Suprapubic skin (tissue), 4 donors: ENCODE measurements around the gene PLXNA1. TPM values are rescaled to one million over a fixed set of nuclear protein-coding genes. Genes with fewer than 3 reads are reported as not detected.

Source experiments
- DNase-seq, 2 donors: peaks; one replicate each; pipeline ENCODE4 v3.0.0-alpha.2; 2019; ENCODE audit warnings: low spot score in 2 of 2
- H3K27ac ChIP-seq: fragments of 200-600 bp; sonication (generic); one replicate; pipeline ENCODE4 v1.5.1; 2019
- H3K27me3 ChIP-seq: fragments of 200-600 bp; sonication (generic); one replicate; pipeline ENCODE4 v1.5.1; 2019
- H3K36me3 ChIP-seq: fragments of 200-600 bp; sonication (generic); one replicate; pipeline ENCODE4 v1.5.1; 2019
- H3K4me1 ChIP-seq: fragments of 200-600 bp; sonication (generic); one replicate; pipeline ENCODE4 v1.5.1; 2019
- H3K4me3 ChIP-seq: fragments of 200-600 bp; sonication (generic); one replicate; pipeline ENCODE4 v1.5.1; 2019; ENCODE audit warnings: mild to moderate bottlenecking
- H3K9me3 ChIP-seq: fragments of 200-600 bp; sonication (generic); one replicate; pipeline ENCODE4 v1.5.1; 2019
- CTCF ChIP-seq, 2 donors: fragments of 200-600 bp in 1 of 2; fragments of 450-650 bp in 1 of 2; sonication (generic) in 1 of 2; IDR thresholded peaks; one replicate each; pipeline ENCODE4 v1.5.1; 2016 to 2019; ENCODE audit warnings: antibody characterized with exemption in 2 of 2, mild to moderate bottlenecking in 1 of 2, moderate library complexity in 1 of 2
- EP300 ChIP-seq: sonication (generic); formaldehyde crosslinking; IDR thresholded peaks from one replicate; pipeline ENCODE4 v1.6.1; 2017; ENCODE audit warnings: antibody characterized with exemption
- POLR2A ChIP-seq, 2 donors: fragments of 450-650 bp; IDR thresholded peaks; one replicate each; pipeline ENCODE4 v1.6.1; 2017; ENCODE audit warnings: antibody characterized with exemption in 2 of 2, mild to moderate bottlenecking in 2 of 2, moderate library complexity in 2 of 2
- POLR2AphosphoS5 ChIP-seq, 3 donors: sonication (generic); formaldehyde crosslinking; IDR thresholded peaks; one replicate each; pipeline ENCODE4 v1.6.1; 2017; ENCODE audit warnings: antibody characterized with exemption in 3 of 3
- WGBS: methylation state at CpG from one replicate; pipeline ENCODE4 v1.1.5; 2018; 5-methylcytosine and 5-hydroxymethylcytosine counted together
- total RNA-seq, 4 donors: library from RNA; depleted of rRNA; stranded (reverse); fragments of >200 nt; gene quantifications; one replicate each; pipeline ENCODE4 v1.1.0, GENCODE V29; 2016

Gene PLXNA1
- total RNA-seq, 4 donors from 2014 or later, result 48.4 to 77.9 (median 59.4) TPM

GRCh38 chr3:127028781-127029657 lies 46.1 kb downstream of the PLXNA1 start:
- no peak overlapping the region for H3K4me3 ChIP-seq
- no peaks in the 10 kb centered on the region for H3K27me3 ChIP-seq
- H3K27ac ChIP-seq, result no peak overlapping the region
- no peaks in the 10 kb centered on the region for H3K9me3 ChIP-seq
- 88% methylated on average over 19 of the region's 30 CpGs for WGBS
- DNase-seq, result no peak
- TF ChIP-seq CTCF (IDR thresholded peaks at IDR 0.05), result no peak
- no peak for TF ChIP-seq EP300
- no peak for TF ChIP-seq POLR2A (IDR thresholded peaks at IDR 0.05)
- TF ChIP-seq POLR2AphosphoS5 (IDR thresholded peaks at IDR 0.05), result no peak
- H3K36me3 ChIP-seq, result peaks cover 93% of the 10 kb centered on the region
- no peaks in the 10 kb centered on the region for H3K4me1 ChIP-seq

DNA sequence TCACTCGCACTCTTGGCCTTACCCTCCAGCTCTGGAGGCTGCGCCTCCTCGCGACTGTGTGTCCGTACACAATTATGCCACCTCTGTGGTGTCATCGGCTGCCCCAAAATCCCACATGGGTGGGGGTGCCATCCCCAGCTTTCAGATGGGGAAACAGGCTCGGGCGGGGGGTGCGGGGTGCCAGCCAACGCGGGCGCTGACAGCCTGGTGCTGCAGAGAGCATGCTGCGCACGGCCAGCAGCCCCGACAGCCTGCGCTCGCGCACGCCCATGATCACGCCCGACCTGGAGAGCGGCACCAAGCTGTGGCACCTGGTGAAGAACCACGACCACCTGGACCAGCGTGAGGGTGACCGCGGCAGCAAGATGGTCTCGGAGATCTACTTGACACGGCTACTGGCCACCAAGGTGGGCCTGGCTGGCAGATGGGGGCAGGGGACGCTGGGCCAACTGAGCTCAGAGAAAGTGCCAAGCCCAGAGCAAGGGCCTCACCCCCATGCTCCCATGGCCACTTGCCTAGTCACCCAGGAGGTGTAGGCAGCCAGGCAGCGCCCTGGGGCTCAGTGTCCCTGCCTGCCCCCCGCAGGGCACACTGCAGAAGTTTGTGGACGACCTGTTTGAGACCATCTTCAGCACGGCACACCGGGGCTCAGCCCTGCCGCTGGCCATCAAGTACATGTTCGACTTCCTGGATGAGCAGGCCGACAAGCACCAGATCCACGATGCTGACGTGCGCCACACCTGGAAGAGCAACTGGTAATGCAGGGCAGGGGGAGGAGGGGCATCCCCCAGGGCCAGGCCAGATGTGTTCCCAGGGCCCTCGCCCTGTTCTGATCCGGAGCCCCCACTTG lies 47.0 kb downstream of the PLXNA1 start:
- Histone ChIP-seq H3K27me3 (no peaks in the 10 kb centered on the region), H3K4me3 (no peak overlapping the region), H3K4me1 (no peaks in the 10 kb centered on the region), H3K9me3 (no peaks in the 10 kb centered on the region), H3K36me3 (peaks cover 93% of the 10 kb centered on the region), H3K27ac (no peak overlapping the region)
- TF ChIP-seq CTCF (IDR thresholded peaks at IDR 0.05) (no peak), EP300 (no peak), POLR2AphosphoS5 (IDR thresholded peaks at IDR 0.05) (no peak), POLR2A (IDR thresholded peaks at IDR 0.05) (no peak)
- no peak for DNase-seq
- 90% methylated on average over 29 of the region's 42 CpGs for WGBS

DNA sequence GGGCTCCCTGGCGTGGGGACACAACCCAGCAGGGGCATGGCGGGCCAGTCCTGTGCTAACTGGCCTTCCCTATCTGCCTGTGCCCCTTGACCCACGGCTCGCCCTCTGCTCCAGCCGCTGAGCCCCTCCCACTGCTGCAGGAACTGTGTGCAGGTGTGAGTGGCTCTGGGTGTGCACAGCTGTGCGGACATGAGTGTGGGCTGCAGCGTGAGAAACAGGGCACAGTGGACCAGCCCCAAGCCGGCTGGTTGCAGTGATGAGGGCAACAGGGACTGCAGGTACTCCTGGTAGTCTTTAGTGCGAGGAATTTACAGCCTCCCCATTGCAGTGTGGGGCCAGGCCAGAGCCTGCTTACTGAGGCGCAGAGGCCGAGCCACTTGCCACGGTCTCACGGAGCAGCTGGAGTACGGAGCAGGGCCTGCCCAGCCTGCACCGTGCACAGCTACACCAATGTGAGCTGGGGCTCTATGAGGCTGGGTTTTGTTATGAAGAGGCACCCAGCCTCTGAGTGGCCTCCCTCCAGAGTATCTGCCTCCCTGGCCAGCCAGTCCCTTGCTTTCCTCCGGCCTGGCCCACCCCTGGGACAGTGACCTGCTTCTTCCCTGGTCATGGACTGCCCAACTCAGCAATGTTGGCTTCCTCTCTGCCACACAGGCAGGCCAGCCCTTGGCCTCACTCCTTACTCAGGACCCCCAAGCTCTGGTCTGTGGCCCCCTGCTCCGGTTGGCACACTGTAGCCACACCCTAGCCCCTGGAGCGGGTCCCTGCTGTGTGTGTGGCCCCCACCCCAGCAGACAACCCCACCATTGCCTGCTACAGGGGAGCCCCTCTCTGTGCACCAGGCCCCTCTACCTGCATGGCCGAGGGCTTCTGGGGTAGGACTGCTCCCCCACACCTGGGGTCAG lies 47.8 kb downstream of the PLXNA1 start:
- Histone ChIP-seq H3K4me3 (no peak overlapping the region), H3K27ac (no peak overlapping the region), H3K27me3 (no peaks in the 10 kb centered on the region), H3K4me1 (peaks cover 5% of the 10 kb centered on the region), H3K9me3 (no peaks in the 10 kb centered on the region), H3K36me3 (peaks cover 91% of the 10 kb centered on the region)
- TF ChIP-seq EP300, result no peak
- TF ChIP-seq CTCF (IDR thresholded peaks at IDR 0.05), result no peak
- TF ChIP-seq POLR2A (IDR thresholded peaks at IDR 0.05), result no peak
- TF ChIP-seq POLR2AphosphoS5 (IDR thresholded peaks at IDR 0.05), result no peak
- WGBS, result 89% methylated on average over 9 of the region's 19 CpGs
- no peak for DNase-seq

- TF ChIP-seq POLR2A (IDR thresholded peaks at IDR 0.05) (no peak), POLR2AphosphoS5 (IDR thresholded peaks at IDR 0.05) (no peak), EP300 (no peak), CTCF (IDR thresholded peaks at IDR 0.05) (no peak)
- H3K27me3 ChIP-seq, result no peaks in the 10 kb centered on the region
- H3K4me1 ChIP-seq, result peaks cover 12% of the 10 kb centered on the region
- no peaks in the 10 kb centered on the region for H3K9me3 ChIP-seq
- no peak overlapping the region for H3K27ac ChIP-seq
- H3K36me3 ChIP-seq, result peaks cover 86% of the 10 kb centered on the region
- WGBS, result 89% methylated on average over 8 of the region's 9 CpGs
- DNase-seq, result no peak
- H3K4me3 ChIP-seq, result no peak overlapping the region
Observed at GRCh38 chr3:127031413-127031810, 48.5 kb downstream of the PLXNA1 start.
